Measurements from ENCODE around the gene WBP1L.
"Not testable (repeated sequence)": the region's sequence is repeated elsewhere in the genome, so short reads cannot be mapped to it uniquely, and the experiment has no call there.

The WBP1L gene

GRCh38 chr10:102845352-102845902 is 101.7 kb downstream of the WBP1L start:
- no peak for DNase-seq

GRCh38 chr10:102850025-102850518 is 106.3 kb downstream of the WBP1L start:
- DNase-seq: no peak

- DNase-seq: not testable (repeated sequence)
Measured at GRCh38 chr10:102853237-102853636, 109.5 kb downstream of the WBP1L start.

GRCh38 chr10:102855731-102856436 is 112.1 kb downstream of the WBP1L start:
- DNase-seq: peak in 2 of 3 donors; percentile 22 to 32

GRCh38 chr10:102856758-102857424 is 113.1 kb downstream of the WBP1L start:
- no peak for DNase-seq

GRCh38 chr10:102859911-102860310 is 116.2 kb downstream of the WBP1L start:
- DNase-seq: no peak

- no peak for DNase-seq
Measured at GRCh38 chr10:102863660-102864059, 119.9 kb downstream of the WBP1L start.

GRCh38 chr10:102865620-102866019 is 121.9 kb downstream of the WBP1L start:
- no peak for DNase-seq
